ENCODE data around the gene CCNF. TPM values are rescaled to one million over a fixed set of nuclear protein-coding genes. Genes with fewer than 3 reads are reported as not detected.

Gene CCNF
- total RNA-seq, 4 donors from 2014 or later: 1.3 to 2.9 (median 2.5) TPM

DNA sequence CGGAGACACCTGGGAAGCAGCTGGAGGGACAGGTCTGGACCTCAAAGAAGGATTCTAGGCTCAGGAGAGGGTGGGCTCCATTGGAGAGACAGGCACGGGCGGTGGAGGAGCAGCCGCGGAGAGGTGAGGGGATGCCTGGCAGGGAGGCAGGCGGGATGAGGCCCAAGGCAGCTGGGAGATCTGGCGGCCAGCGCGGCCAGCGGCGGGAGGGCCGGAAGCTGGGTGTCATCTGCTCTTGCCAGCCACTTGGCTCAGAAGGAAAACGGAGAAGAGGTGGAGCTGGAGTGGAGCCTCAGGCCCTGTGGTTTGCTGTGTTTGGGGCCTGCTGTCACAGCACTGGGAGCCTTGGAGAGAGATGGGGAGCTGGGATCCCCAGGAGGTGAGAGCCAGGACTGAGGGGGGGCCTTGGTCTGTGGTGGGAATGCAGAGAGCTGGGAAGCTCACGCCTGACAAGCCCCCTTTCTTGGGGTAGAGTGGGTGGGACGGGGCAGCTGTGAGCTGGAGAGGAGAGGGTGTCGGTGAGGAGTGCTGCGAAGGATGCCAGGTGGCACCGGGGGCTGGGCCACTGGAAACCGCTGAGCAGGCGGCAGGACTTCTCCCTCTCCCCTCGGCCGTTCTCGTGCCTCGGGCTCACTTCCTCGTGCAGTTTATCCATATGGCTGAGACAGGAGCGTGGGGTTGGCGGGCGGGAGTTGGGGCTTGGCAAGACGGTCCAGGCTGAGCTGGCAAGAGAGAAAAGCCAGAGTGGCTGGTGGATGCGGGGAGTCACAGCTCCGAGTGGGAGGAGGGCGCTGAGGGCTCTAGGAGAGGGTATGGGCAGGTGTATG lies 53.7 kb downstream of the CCNF start:
- TF ChIP-seq, protein P1, sequence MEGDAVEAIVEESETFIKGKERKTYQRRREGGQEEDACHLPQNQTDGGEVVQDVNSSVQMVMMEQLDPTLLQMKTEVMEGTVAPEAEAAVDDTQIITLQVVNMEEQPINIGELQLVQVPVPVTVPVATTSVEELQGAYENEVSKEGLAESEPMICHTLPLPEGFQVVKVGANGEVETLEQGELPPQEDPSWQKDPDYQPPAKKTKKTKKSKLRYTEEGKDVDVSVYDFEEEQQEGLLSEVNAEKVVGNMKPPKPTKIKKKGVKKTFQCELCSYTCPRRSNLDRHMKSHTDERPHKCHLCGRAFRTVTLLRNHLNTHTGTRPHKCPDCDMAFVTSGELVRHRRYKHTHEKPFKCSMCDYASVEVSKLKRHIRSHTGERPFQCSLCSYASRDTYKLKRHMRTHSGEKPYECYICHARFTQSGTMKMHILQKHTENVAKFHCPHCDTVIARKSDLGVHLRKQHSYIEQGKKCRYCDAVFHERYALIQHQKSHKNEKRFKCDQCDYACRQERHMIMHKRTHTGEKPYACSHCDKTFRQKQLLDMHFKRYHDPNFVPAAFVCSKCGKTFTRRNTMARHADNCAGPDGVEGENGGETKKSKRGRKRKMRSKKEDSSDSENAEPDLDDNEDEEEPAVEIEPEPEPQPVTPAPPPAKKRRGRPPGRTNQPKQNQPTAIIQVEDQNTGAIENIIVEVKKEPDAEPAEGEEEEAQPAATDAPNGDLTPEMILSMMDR (IDR thresholded peaks at IDR 0.05): no peak
- peak; percentile 34 for ATAC-seq (ENCODE audit: low FRiP score)
- no peak for DNase-seq (ENCODE audit: low spot score)

DNA sequence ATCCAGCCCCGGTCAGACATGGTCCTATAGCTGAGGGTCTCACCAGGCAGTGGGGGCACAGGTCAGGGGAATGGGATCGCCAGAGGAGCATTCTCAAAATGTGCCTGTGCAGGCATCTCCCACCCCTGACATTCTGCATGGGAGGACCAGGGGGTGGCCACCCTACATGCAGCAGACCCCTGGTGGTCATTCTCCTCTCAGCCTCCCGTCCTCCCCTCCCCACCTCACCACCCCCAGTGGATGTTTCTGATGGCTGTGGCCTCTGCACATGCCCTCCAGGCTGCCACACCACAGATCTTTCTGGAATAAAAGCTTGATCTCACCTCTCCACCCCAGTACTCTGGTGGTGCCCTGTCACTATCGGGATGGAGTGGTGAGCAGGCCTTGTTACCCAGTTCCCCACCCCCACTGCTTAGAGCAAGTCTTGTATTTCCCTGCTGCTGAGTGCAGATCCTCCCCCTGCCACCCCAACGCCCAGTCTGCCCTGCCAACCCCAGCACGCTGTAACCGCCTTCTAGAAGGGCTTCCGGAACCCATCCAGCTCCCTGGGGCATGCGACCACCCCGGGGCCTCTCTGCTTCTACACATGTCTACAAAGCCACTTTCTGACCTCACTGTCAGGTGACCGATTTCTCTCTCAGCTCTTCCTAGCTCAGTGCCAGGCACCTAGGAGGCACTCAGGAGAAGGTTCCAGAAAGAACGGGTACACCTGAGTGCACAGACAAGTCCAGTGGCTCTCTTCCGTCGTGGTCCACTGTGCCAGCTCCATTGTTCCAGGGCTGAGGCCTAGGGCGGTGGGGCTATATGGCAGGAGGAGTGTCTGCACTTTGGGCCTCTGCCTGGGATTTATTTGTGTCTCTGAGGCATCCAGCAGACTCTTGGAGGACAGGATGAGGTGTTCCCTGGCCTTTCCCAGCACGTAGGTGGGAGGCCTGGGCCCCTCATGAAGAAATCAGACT lies 55.0 kb downstream of the CCNF start:
- DNase-seq (ENCODE audit: low spot score): no peak
- ATAC-seq (ENCODE audit: low FRiP score): no peak
- TF ChIP-seq, protein P1 (IDR thresholded peaks at IDR 0.05): no peak

DNA sequence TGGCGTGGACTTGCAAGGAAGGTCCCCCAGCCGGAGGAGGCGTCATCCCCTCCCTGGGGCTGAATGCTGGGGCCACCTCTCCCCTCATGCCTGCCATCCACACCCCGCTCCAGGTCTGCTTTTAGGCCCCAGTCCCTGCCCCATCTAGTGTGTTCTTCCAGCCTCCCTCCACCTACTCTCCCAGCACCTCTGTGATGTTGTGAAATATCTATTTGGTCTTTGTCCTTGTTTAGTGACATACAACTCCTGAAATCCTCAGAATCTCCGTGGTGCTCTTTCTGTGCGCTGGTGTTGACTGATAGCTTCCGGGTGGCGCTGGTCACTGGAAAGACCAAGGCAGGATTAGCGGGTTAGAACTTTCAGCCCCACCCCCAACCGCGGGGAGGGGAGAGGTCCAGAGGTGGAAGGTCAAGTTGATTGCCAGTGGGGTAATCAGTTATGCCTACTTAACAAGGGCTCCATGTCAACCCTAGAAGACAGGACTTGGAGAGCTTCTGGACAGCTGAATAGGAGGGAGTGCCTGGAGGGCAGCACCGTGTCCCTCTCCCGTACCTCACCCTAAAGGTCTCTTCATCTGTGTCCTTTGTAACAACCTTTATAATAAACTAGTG lies 55.8 kb downstream of the CCNF start:
- no peak for DNase-seq (ENCODE audit: low spot score)
- TF ChIP-seq, protein P1 (IDR thresholded peaks at IDR 0.05): no peak
- ATAC-seq (ENCODE audit: low FRiP score): no peak

DNA sequence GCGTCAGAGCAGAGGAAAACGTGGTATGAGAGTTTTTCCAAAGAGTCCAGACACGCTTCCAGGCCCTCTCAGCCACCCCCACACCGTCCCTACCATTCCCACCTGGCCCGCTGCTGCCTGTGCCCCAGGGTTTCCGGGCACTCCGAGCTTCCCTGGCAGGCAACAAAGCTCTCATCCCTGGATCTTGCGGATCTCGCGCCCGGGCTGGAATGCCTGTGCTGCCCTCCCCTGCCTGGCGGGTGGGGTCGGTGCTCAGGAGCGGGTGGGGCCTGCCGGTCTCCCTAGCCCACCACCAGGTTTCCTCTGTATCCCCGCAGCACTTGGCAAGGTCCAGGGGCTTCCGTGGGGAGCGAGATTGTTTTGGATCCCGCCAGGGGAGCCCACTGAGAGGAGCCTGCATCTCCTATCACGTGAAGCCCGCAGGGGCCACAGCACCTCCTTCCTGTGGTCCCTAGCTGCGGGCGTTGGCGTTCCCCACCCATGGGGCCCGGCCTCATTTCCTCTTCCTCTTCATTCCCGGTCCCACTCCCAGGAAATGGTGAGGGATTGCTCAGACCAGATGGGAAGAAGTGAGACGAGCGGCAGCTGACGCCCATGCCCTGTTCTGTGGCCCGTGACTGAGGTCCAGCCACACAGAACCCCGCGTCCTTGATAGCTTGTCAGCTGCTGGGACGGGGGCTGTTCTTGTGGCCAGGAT lies 56.7 kb downstream of the CCNF start:
- TF ChIP-seq, protein P1 (IDR thresholded peaks at IDR 0.05): no peak
- DNase-seq (ENCODE audit: low spot score): no peak
- ATAC-seq (ENCODE audit: low FRiP score): no peak

DNA sequence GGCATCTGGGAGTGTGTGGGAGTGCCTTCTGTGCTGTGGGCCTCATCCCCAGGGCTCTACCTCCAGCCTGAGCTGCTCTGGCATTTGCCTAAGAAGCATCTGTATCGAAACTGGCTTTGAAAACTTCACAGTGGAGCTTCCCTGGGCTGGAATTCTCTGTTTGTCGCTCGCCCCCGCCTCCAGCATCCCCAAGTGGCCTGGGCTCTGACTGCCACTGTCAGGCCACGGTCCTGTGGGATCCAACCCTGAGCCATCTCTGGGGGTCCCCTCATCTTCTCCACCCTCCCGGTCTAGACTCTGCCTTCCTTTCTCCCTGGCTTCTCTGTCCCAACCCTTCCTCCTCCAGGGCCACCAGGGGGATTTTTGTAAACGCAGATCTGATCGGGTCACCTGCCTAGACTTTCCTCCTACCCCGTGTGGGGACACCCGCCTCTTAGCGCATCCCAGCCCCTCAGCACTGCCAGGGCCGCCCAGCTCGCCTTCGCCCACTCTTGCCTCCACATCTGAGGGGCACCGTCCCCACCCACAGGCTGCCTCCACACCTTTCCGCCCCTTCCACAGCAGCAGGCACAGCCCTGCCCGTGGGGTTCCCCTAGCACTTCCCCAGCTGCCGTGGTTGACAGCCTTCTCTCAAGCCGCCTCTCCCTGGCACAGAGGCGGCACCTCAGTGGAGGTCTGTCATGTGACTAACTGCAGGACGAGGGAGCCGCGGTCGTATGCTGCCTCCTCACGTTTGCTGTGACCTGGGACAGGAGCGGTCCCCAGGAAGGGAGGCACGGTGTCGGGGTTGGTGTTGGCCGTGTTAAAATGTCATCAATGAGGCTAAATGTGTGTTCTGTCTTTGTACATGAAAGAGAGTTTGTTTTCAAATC lies 57.6 kb downstream of the CCNF start:
- ATAC-seq (ENCODE audit: low FRiP score) (no peak), DNase-seq (ENCODE audit: low spot score) (no peak)
- TF ChIP-seq, protein P1 (IDR thresholded peaks at IDR 0.05): no peak

DNA sequence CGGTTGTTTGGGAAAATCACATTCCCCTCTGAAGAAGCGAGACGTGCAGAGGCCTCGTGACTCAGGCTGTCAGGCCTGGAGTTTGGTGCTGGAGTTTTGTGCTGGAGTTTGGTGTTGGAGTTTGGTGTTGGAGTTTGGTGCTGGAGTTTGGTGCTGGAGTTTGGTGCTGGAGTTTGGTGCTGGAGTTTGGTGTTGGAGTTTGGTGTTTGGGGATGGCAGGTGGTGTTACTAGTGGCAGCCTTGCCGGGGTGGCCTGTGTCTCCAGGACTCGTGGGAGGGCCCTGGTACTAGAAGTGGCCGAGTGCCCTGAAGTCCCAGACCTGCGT lies 58.2 kb downstream of the CCNF start:
- no peak for ATAC-seq (ENCODE audit: low FRiP score)
- TF ChIP-seq, protein P1 (IDR thresholded peaks at IDR 0.05): no peak
- no peak for DNase-seq (ENCODE audit: low spot score)
